Measurements from ENCODE around the gene MRPL48.

The MRPL48 gene

DNA sequence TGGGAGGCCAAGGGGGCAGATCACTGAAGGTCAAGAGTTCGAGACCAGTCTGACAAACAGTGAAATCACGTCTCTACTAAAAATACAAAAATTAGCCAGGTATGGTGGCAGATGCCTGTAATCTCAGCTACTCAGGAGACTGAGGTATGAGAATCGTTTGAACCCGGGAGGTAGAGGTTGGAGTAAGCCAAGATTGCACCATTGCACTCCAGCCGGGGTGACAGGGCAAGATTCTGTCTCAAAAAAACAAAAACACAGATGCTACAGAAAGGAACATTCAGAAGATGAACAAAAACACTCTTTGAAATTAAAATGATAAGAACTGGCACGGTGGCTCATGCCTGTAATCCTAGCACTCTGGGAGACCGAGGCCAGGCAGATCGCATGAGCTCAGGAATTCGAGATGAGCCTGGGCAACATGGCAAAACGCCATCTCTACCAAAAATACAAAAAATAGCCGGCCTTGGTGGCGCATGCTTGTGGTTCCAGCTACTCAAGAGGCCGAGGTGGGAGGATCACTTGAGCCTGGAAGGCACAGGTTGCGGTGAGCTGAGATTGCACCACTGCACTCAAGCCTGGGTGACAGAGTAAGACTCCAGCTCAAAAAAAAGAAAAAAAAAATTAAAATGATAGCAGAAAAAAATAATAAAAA lies 35.3 kb upstream of the MRPL48 start:
- TF ChIP-seq, protein P1, sequence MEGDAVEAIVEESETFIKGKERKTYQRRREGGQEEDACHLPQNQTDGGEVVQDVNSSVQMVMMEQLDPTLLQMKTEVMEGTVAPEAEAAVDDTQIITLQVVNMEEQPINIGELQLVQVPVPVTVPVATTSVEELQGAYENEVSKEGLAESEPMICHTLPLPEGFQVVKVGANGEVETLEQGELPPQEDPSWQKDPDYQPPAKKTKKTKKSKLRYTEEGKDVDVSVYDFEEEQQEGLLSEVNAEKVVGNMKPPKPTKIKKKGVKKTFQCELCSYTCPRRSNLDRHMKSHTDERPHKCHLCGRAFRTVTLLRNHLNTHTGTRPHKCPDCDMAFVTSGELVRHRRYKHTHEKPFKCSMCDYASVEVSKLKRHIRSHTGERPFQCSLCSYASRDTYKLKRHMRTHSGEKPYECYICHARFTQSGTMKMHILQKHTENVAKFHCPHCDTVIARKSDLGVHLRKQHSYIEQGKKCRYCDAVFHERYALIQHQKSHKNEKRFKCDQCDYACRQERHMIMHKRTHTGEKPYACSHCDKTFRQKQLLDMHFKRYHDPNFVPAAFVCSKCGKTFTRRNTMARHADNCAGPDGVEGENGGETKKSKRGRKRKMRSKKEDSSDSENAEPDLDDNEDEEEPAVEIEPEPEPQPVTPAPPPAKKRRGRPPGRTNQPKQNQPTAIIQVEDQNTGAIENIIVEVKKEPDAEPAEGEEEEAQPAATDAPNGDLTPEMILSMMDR (IDR thresholded peaks at IDR 0.05) = no peak
- no peak overlapping the region for H3K4me3 ChIP-seq
- H3K27ac ChIP-seq = no peak overlapping the region
- DNase-seq (ENCODE audit: low spot score) = no peak

DNA sequence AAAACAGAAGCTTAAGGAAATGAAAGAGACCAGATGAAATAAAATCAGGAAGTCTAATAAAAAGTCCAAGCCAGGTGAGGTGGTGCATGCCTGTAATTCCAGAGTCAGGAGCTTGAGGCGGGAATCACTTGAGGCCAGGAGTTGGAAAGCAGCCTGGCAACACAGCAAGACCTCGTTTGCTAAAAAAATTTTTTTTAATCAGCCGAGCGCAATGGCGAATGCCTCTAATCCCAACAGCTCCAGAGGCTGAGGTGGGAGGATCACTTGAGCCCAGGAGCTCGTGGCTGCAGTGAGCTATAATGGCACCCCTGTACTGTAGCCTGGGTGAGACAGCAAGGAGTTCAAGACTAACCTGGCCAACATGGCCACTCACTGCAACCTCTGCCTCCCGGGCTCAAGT lies 34.8 kb upstream of the MRPL48 start:
- no peak for DNase-seq (ENCODE audit: low spot score)
- H3K27ac ChIP-seq = no peak overlapping the region
- no peak overlapping the region for H3K4me3 ChIP-seq
- TF ChIP-seq, protein P1 (IDR thresholded peaks at IDR 0.05) = no peak

DNA sequence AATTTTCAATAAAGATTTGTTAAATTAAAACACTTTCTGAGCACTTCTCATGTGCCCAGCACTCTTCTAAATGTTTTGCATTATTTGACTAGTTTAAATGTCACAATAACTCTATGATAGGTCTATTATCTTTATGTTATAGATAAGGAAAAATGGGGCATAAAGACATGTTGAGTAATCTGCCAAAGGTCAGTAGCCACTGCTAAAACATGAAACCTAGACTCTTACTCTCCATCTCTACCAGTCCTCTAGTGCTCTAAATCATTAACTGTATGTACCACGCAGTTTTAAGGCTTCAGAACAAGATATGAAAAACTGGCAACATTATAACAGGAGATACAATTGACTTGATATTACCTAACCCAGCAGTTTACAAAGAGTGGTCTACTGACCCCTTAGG lies 33.7 kb upstream of the MRPL48 start:
- H3K4me3 ChIP-seq = no peak overlapping the region
- DNase-seq (ENCODE audit: low spot score) = no peak
- TF ChIP-seq, protein P1 (IDR thresholded peaks at IDR 0.05) = no peak
- no peak overlapping the region for H3K27ac ChIP-seq

DNA sequence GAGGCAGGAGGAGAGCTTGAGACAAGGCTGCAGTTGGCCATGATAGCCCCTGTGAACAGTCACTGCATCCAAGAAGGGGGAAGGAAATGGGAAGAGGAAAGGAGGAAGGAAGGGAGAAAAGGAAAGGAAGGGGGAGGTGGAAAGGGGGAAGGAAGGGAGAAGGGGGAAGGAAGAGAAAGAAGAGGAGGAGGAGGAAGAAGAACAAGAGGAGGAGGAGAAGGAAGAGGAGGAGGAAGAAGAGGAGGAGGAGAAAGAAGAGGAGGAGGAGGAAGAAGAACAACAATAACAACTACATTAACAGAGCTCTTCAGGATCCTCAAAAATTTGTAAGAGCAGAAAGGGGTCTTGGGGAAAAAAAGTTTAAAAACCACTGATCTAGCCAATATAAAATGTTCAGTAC lies 32.0 kb upstream of the MRPL48 start:
- H3K27ac ChIP-seq = no peak overlapping the region
- no peak overlapping the region for H3K4me3 ChIP-seq
- TF ChIP-seq, protein P1 (IDR thresholded peaks at IDR 0.05) = no peak
- no peak for DNase-seq (ENCODE audit: low spot score)

DNA sequence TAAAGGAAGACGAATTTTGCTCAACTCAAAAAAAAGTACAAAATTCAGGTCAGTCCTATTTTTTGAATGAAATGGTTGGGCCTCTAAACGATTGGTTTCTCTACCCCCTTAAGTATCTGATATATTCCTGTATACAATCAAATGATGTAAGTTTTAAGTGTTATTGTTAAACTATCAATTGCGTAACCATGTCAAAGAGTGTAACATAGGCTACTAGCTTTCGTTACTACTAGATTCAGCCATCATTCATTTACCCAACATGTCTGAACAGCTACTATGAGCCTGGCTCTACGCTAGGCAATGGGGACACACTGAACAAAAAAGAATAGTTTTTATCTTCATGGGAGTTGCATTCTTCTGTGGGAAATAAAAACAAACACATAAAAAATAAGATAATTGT lies 30.1 kb upstream of the MRPL48 start:
- no peak for DNase-seq (ENCODE audit: low spot score)
- TF ChIP-seq, protein P1 (IDR thresholded peaks at IDR 0.05) = no peak
- Histone ChIP-seq H3K4me3 (no peak overlapping the region), H3K27ac (no peak overlapping the region)

DNA sequence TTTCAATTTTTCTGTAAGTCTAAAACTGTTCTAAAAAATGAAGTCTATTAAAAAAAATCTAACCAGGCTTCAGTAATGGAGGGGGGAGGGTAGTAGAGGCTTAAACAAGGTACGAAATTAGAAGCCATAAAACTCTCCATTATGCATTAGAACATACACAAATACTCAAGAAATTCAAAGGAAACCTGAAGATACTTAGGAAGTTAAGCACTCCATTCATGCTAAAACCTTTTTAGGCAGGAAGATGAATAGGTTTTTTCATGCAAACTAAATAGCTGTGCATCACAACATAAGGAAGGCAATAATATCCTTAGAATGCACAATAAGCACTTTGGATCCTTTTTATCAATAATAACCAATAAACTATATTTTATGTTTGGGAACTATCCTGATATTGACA lies 29.2 kb upstream of the MRPL48 start:
- H3K27ac ChIP-seq = no peak overlapping the region
- DNase-seq (ENCODE audit: low spot score) = no peak
- TF ChIP-seq, protein P1 (IDR thresholded peaks at IDR 0.05) = no peak
- peak overlapping the region; percentile 88 for H3K4me3 ChIP-seq

DNA sequence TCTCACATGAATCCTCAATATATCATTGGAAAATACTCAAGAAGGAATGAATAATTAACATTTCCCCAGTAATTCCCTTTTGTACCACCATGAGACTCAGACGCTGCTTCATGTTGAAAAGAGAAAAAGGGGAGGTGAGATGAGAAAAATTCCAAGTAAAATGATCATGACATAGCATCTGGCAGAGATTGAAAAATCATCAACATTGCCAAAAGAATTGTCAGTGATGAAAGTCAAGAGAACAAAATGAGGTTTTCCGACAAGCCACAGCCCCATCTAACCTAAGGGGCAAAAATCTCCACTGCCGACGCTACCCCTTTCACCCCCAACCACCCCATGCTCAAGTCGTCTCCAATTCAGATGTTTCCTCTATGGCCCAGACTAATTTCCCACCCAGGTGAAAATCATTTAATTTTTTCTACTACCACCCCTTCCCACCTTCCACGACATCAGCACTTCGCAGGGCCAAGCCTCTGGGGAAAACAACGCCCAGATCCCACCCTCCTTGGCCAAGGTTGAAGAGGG lies 28.0 kb upstream of the MRPL48 start:
- Histone ChIP-seq H3K27ac (peak overlapping the region; percentile 94 to 98), H3K4me3 (peak overlapping the region; percentile 88)
- no peak for DNase-seq (ENCODE audit: low spot score)
- TF ChIP-seq, protein P1 (IDR thresholded peaks at IDR 0.05) = no peak

All from coronary artery (tissue), 2 donors.